K562 (cell line): ENCODE measurements around the gene GFRA4.

Experiments used
- MAFF ChIP-seq: IDR thresholded peaks from 2 replicates; pipeline ENCODE4 v1.6.1; 2012; ENCODE audit warnings: low read length, improper control_type of control experiment
- NRF1 ChIP-seq, 2 experiments: fragments of 450-650 bp; IDR thresholded peaks in 1 of 2; conservative IDR thresholded peaks in 1 of 2; 2 replicates each; pipeline ENCODE4 v1.6.1; 2014; ENCODE audit warnings: mild to moderate bottlenecking in 2 of 2
- POLR2AphosphoS5 ChIP-seq: IDR thresholded peaks from 2 replicates; pipeline ENCODE4 v1.6.1; 2011; ENCODE audit warnings: mild to moderate bottlenecking, low read depth, low read length, moderate library complexity; ENCODE audit not compliant: control insufficient read depth, insufficient read depth
- SMARCA4 ChIP-seq: fragments of 450-650 bp; IDR thresholded peaks from 2 replicates; pipeline ENCODE4 v1.6.1; 2016
- TARDBP ChIP-seq: fragments of 450-650 bp; IDR thresholded peaks from 2 replicates; pipeline ENCODE4 v1.6.1; 2016
- TF ChIP-seq, protein P1 (sequence below), 3 experiments: IDR thresholded peaks in 2 of 3; conservative IDR thresholded peaks in 1 of 3; 2 replicates each; pipeline ENCODE4 v1.5.1; 2011 to 2012; ENCODE audit warnings: low read length in 3 of 3, mild to moderate bottlenecking in 3 of 3, control low read depth in 2 of 3, improper control_type of control experiment in 1 of 3, inconsistent platforms in 1 of 3, low read depth in 1 of 3, mixed read lengths in 1 of 3, moderate library complexity in 1 of 3; ENCODE audit not compliant: insufficient read depth in 2 of 3
- TF ChIP-seq, protein P2 (sequence below), 3 experiments: fragments of 200-800 bp in 1 of 3; sonication (Bioruptor generic) in 1 of 3; sonication (generic) in 1 of 3; formaldehyde crosslinking in 1 of 3; IDR thresholded peaks; 2 replicates each; pipeline versions ENCODE4 v1.6.1 to v1.8.0; 2016 to 2022; ENCODE audit warnings: mild to moderate bottlenecking in 2 of 3, missing compliant biosample characterization in 2 of 3, missing genetic modification characterization in 2 of 3, missing genetic modification reagents in 1 of 3

DNA sequence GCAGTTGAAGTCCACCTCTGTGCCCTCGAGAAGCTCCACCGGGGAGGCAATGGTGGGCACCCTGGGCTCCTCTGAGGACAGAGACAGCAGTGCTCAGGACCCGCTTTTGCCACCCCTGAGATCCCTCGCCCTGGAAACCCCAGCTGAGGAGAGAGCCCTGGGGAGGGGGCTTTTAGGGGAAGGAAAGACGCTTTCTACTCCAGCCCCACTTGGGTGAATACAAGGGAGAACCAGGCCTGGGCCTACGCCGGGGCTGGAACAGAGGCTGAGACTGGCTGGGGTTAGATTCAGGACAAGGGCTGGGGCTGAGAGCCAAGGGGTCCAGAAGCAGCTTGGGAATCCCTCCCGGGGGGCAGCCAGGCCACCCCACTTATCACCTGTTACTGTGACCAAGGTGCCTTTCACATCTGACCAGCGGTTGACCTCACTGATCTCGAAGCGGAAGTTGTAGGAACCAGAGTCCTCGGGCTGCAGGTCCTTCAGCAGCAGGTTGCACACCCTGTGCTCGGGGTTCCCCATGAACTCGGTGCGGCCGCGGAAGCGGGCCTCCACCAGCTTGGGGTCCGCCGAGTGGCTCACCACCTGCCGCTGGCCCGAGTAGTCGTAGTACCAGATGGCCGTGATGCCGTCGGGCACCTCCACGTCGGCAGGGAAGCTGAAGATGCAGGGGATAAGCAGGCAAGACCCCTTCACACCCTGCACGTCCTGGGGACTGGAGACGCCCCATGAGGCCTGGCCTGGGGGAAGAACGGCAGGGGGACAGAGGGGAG, 43.0 kb upstream of the GFRA4 start:
- TF ChIP-seq, protein P1, sequence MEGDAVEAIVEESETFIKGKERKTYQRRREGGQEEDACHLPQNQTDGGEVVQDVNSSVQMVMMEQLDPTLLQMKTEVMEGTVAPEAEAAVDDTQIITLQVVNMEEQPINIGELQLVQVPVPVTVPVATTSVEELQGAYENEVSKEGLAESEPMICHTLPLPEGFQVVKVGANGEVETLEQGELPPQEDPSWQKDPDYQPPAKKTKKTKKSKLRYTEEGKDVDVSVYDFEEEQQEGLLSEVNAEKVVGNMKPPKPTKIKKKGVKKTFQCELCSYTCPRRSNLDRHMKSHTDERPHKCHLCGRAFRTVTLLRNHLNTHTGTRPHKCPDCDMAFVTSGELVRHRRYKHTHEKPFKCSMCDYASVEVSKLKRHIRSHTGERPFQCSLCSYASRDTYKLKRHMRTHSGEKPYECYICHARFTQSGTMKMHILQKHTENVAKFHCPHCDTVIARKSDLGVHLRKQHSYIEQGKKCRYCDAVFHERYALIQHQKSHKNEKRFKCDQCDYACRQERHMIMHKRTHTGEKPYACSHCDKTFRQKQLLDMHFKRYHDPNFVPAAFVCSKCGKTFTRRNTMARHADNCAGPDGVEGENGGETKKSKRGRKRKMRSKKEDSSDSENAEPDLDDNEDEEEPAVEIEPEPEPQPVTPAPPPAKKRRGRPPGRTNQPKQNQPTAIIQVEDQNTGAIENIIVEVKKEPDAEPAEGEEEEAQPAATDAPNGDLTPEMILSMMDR (IDR thresholded peaks at IDR 0.05 in 2 of 3, conservative IDR thresholded peaks at IDR 0.05 in 1 of 3; ENCODE audit: insufficient read depth in 2 of 3, low read depth in 1 of 3, low read length in 3 of 3), result no peak
- TF ChIP-seq, protein P2, sequence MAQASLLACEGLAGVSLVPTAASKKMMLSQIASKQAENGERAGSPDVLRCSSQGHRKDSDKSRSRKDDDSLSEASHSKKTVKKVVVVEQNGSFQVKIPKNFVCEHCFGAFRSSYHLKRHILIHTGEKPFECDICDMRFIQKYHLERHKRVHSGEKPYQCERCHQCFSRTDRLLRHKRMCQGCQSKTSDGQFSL (CRISPR knock-in tag; IDR thresholded peaks at IDR 0.05), result no peak
- TF ChIP-seq, protein P2 (tag; IDR thresholded peaks at IDR 0.05), result no peak
- TF ChIP-seq POLR2AphosphoS5, result no peak
- TF ChIP-seq TARDBP, result no peak
- TF ChIP-seq SMARCA4, result no peak
- no peak for TF ChIP-seq MAFF
- no peak for TF ChIP-seq NRF1 (conservative IDR thresholded peaks at IDR 0.05 in 1 of 2, IDR thresholded peaks at IDR 0.05 in 1 of 2)
